Sigmoid colon (tissue), 7 donors: ENCODE results near the gene RRBP1. TPM values are rescaled to one million over a fixed set of nuclear protein-coding genes. Genes with fewer than 3 reads are reported as not detected.

ENCODE experiments used
- DNase-seq: peaks from one replicate; pipeline ENCODE4 v3.0.0-alpha.2; 2019
- H3K27ac ChIP-seq, 4 donors: fragments of 200-600 bp; sonication (generic); one replicate each; pipeline ENCODE4 v1.5.1; 2016 to 2019; ENCODE audit warnings: mild to moderate bottlenecking in 1 of 4
- H3K27me3 ChIP-seq, 3 donors: fragments of 200-600 bp; sonication (generic); one replicate each; pipeline ENCODE4 v1.5.1; 2019; ENCODE audit warnings: mild to moderate bottlenecking in 1 of 3
- H3K36me3 ChIP-seq, 4 donors: fragments of 200-600 bp; sonication (generic); one replicate each; pipeline ENCODE4 v1.5.1; 2016 to 2019
- H3K4me1 ChIP-seq, 4 donors: fragments of 200-600 bp; sonication (generic); one replicate each; pipeline ENCODE4 v1.5.1; 2017 to 2019
- H3K4me3 ChIP-seq, 4 donors: fragments of 200-600 bp; sonication (generic); one replicate each; pipeline ENCODE4 v1.5.1; 2017 to 2019; ENCODE audit warnings: mild to moderate bottlenecking in 2 of 4, moderate library complexity in 1 of 4
- H3K9me3 ChIP-seq, 4 donors: fragments of 200-600 bp in 3 of 4; sonication (generic) in 3 of 4; one replicate each; pipeline versions ENCODE4 v1.5.1 to v1.6.1; 2013 to 2019
- EP300 ChIP-seq, 4 donors: sonication (generic); formaldehyde crosslinking; IDR thresholded peaks; one replicate each; pipeline ENCODE4 v1.6.1; 2017; ENCODE audit warnings: antibody characterized with exemption in 4 of 4
- POLR2A ChIP-seq, 2 donors: fragments of 450-650 bp; IDR thresholded peaks; one replicate each; pipeline ENCODE4 v1.6.1; 2016; ENCODE audit warnings: antibody characterized with exemption in 2 of 2, mild to moderate bottlenecking in 2 of 2, moderate library complexity in 2 of 2
- POLR2AphosphoS5 ChIP-seq, 4 donors: sonication (generic); formaldehyde crosslinking; IDR thresholded peaks; one replicate each; pipeline ENCODE4 v1.6.1; 2017; ENCODE audit warnings: antibody characterized with exemption in 4 of 4
- WGBS, 2 donors: extraction: QIAGEN DNeasy Blood & Tissue Kit; methylation state at CpG; one replicate each; pipeline ENCODE4 v1.1.7; 2013; 5-methylcytosine and 5-hydroxymethylcytosine counted together
- intact Hi-C: fragments of 100-400 bp; cut with DNase I; formaldehyde crosslinking; loops from one replicate; pipeline ENCODE4 v1.15.1; 2023
- polyA plus RNA-seq, 3 donors: library from polyadenylated mRNA; stranded (reverse); fragments of 200-250 nt; gene quantifications; one replicate each; pipeline ENCODE4 v1.2.3, GENCODE V29; 2013
- total RNA-seq, 4 donors: library from RNA; depleted of rRNA; stranded (reverse); fragments of >200 nt; gene quantifications; one replicate each; pipeline ENCODE4 v1.1.0, GENCODE V29; 2016
- TF ChIP-seq, protein P1 (sequence below), 4 experiments: fragments of 450-650 bp in 3 of 4; fragments of 200-600 bp in 1 of 4; IDR thresholded peaks; one replicate each; pipeline ENCODE4 v1.5.1; 2016 to 2019; ENCODE audit warnings: antibody characterized with exemption in 4 of 4, mild to moderate bottlenecking in 3 of 4, moderate library complexity in 2 of 4
- donor health status: healthy with polysubstance abuse.
- donor health status: Bipolar disorder and iron deficiency.
- donor health status: healthy.

Gene RRBP1
- total and polyA plus RNA-seq, 7 donors: 24.6 to 245 (median 35.3) TPM

DNA sequence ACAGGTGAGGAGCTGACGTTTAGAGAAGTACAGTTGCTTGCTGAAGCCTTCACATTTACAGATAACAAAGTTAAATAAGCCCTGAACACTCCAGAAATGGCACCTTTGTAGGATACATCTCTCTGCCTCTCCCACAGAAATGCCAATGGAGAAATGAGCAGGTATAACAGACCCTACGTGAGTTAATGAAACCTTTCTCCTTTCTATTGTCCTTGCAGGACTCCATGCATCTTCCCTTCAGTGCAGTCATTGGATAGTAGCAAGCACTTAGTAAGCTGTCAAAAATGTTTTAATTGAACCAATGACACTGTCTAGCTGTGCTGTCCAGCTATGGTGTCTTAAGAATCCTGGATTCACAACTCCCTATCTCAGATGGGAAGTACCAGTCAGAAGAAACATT, 8.1 kb upstream of the RRBP1 start:
- intact Hi-C loops: no loop called here
- Histone ChIP-seq H3K4me3 (no peak overlapping the region), H3K36me3 (no peaks in the 10 kb centered on the region), H3K9me3 (peaks cover 0 to 7% (median 0%) of the 10 kb centered on the region in 4 donors), H3K4me1 (peaks cover 0 to 17% (median 5%) of the 10 kb centered on the region in 4 donors), H3K27ac (no peak overlapping the region), H3K27me3 (no peaks in the 10 kb centered on the region)
- no peak for DNase-seq
- no peak for TF ChIP-seq POLR2A (IDR thresholded peaks at IDR 0.05)
- no peak for TF ChIP-seq POLR2AphosphoS5 (IDR thresholded peaks at IDR 0.05)
- TF ChIP-seq EP300 (IDR thresholded peaks at IDR 0.05): no peak
- TF ChIP-seq, protein P1, sequence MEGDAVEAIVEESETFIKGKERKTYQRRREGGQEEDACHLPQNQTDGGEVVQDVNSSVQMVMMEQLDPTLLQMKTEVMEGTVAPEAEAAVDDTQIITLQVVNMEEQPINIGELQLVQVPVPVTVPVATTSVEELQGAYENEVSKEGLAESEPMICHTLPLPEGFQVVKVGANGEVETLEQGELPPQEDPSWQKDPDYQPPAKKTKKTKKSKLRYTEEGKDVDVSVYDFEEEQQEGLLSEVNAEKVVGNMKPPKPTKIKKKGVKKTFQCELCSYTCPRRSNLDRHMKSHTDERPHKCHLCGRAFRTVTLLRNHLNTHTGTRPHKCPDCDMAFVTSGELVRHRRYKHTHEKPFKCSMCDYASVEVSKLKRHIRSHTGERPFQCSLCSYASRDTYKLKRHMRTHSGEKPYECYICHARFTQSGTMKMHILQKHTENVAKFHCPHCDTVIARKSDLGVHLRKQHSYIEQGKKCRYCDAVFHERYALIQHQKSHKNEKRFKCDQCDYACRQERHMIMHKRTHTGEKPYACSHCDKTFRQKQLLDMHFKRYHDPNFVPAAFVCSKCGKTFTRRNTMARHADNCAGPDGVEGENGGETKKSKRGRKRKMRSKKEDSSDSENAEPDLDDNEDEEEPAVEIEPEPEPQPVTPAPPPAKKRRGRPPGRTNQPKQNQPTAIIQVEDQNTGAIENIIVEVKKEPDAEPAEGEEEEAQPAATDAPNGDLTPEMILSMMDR (IDR thresholded peaks at IDR 0.05): no peak
- 69 to 77% methylated on average over 2 of the region's 2 CpGs for WGBS, 2 donors

DNA sequence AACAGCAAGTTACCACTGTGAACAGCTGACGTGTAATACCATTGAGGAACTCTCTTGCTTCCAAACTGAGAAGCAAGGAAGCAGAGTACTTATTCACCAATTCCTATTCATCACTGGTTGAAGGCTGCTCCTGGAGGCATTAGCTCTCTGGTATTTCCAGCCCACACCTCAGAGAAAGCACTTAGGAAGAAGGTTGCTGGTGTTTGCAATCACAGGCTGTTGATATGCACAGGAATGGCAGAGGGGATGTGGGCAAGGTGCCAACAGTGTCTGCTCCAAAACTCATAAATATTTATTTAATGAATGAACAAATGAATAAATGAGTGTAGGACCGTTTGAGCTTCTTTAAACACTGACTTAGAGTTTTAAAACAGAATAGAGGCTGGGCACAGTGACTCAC, 6.9 kb upstream of the RRBP1 start:
- Histone ChIP-seq H3K4me3 (no peak overlapping the region), H3K9me3 (peaks cover 0 to 7% (median 0%) of the 10 kb centered on the region in 4 donors), H3K27me3 (no peaks in the 10 kb centered on the region), H3K27ac (no peak overlapping the region), H3K4me1 (peaks cover 0 to 17% (median 5%) of the 10 kb centered on the region in 4 donors), H3K36me3 (no peaks in the 10 kb centered on the region)
- intact Hi-C loops: loop anchor here (10.0 kb wide), 1 partner anchor 316 kb away; no protein-coding TSS in a partner anchor
- TF ChIP-seq, protein P1 (IDR thresholded peaks at IDR 0.05): no peak
- TF ChIP-seq EP300 (IDR thresholded peaks at IDR 0.05) (no peak), POLR2A (IDR thresholded peaks at IDR 0.05) (no peak), POLR2AphosphoS5 (IDR thresholded peaks at IDR 0.05) (no peak)
- WGBS, 2 donors: 45 to 53% methylated on average over 2 of the region's 2 CpGs
- DNase-seq: no peak

GRCh38 chr20:17687800-17688199, 5.8 kb upstream of the RRBP1 start:
- Histone ChIP-seq H3K27me3 (no peaks in the 10 kb centered on the region), H3K4me1 (peaks cover 0 to 10% (median 3%) of the 10 kb centered on the region in 4 donors), H3K9me3 (peaks cover 0 to 7% (median 0%) of the 10 kb centered on the region in 4 donors), H3K4me3 (no peak overlapping the region), H3K36me3 (no peaks in the 10 kb centered on the region), H3K27ac (no peak overlapping the region)
- WGBS, 2 donors: 81 to 88% methylated on average over 3 of the region's 3 CpGs
- intact Hi-C loops: loop anchor here (10.0 kb wide), 1 partner anchor 317 kb away; no protein-coding TSS in a partner anchor
- no peak for TF ChIP-seq EP300 (IDR thresholded peaks at IDR 0.05)
- TF ChIP-seq, protein P1 (IDR thresholded peaks at IDR 0.05): no peak
- no peak for TF ChIP-seq POLR2AphosphoS5 (IDR thresholded peaks at IDR 0.05)
- TF ChIP-seq POLR2A (IDR thresholded peaks at IDR 0.05): no peak
- no peak for DNase-seq

GRCh38 chr20:17685168-17685567, 3.1 kb upstream of the RRBP1 start:
- DNase-seq: no peak
- intact Hi-C loops: loop anchor here (10.0 kb wide), 1 partner anchor 320 kb away; no protein-coding TSS in a partner anchor
- TF ChIP-seq, protein P1 (IDR thresholded peaks at IDR 0.05): no peak
- TF ChIP-seq POLR2AphosphoS5 (IDR thresholded peaks at IDR 0.05) (no peak), POLR2A (IDR thresholded peaks at IDR 0.05) (no peak), EP300 (IDR thresholded peaks at IDR 0.05) (no peak)
- 18 to 52% methylated on average over 1 of the region's 1 CpG for WGBS, 2 donors
- H3K9me3 ChIP-seq: peaks cover 0 to 5% (median 0%) of the 10 kb centered on the region in 4 donors
- peaks cover 0 to 20% (median 11%) of the 10 kb centered on the region in 4 donors for H3K4me1 ChIP-seq
- no peak overlapping the region for H3K27ac ChIP-seq
- H3K4me3 ChIP-seq: no peak overlapping the region
- H3K36me3 ChIP-seq: no peaks in the 10 kb centered on the region
- no peaks in the 10 kb centered on the region for H3K27me3 ChIP-seq
